ENCODE measurements around the gene FOXA3.
A peak's percentile ranks its signal among the peaks of the same experiment; 100 is the strongest.

The FOXA3 gene

DNA sequence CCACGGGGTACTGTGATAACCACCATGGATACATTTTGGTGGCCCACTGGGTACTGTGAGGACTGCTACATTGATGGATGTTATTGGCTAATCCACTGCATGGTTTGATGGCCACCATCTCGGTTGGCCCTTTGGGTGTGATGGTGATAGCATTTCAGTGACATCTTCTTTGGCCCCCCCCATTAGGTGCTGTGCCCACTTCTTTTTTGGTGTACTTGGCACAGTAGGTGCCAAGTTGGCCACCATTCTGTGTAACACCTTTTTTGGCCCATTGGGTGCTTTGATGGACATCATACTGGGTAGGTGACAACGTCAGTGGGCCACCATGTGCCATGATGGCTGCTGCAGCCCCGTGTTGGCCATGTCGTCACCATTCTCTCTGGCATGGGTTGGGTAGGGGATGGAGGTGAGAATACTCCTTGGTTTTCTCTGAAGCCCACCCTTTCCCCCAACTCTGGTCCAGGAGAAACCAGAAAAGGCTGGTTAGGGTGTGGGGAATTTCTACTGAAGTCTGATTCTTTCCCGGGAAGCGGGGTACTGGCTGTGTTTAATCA lies 9.2 kb downstream of the FOXA3 start:
- no peak for DNase-seq (ENCODE audit: low read depth, low spot score)

- no peak for DNase-seq (ENCODE audit: low read depth, low spot score)
These were observed 10.5 kb downstream of the FOXA3 start for GRCh38 chr19:45874620-45874966.

DNA sequence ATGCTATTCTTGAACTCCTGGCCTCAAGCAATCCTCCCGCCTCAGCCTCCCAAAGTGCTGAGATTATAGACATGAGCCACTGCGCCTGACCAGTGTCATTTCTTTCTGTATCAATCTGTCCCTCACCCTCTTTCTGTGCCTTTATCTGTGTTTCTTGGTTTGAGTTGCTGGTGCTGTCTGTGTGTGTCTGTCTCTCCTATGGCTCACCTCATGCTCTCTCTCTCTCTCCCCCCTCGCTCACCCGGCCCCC lies 12.0 kb downstream of the FOXA3 start:
- no peak for DNase-seq (ENCODE audit: low read depth, low spot score)

GRCh38 chr19:45876411-45877197 lies 12.5 kb downstream of the FOXA3 start:
- peak; percentile 78 for DNase-seq (ENCODE audit: low read depth, low spot score)

DNA sequence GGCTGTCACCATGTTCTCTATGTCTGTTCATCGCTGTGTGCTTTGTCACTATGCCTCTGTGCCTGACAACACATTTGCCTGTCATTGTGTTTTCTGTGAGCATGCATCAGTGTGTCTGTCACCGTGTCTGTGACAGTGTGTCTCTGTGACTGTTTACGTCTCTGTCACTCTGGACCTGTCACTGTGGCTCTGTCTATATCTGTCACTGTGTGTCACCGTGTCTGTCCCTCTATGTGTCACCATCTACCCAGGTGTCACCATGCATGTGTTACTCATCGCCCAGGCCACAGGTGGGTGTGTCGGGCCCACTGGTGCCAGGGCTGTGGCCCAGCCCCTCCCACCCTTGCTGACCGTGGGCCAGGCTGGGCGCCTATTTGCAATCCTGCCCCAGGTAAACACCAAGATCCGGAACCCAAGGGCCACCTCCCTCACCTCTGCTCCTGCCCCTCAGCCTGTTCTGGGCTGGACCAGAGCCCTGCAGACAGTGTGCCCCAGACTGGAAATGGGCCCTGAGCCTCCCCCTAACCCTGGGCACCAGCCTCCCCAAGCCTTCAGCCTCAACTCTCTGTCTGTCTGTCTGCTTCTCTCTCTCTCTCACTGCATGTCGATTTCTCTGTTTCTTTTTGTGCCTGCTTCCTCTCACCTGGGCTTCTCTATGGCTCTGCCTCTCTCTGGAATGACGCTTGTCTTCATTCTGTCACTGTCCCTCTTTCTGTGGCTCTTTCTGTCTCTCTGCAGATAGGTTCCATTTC lies 14.1 kb downstream of the FOXA3 start:
- DNase-seq (ENCODE audit: low read depth, low spot score) = no peak

GRCh38 chr19:45879055-45879454 lies 14.9 kb downstream of the FOXA3 start:
- no peak for DNase-seq (ENCODE audit: low read depth, low spot score)

GRCh38 chr19:45879971-45880370 lies 15.8 kb downstream of the FOXA3 start:
- no peak for DNase-seq (ENCODE audit: low read depth, low spot score)

DNA sequence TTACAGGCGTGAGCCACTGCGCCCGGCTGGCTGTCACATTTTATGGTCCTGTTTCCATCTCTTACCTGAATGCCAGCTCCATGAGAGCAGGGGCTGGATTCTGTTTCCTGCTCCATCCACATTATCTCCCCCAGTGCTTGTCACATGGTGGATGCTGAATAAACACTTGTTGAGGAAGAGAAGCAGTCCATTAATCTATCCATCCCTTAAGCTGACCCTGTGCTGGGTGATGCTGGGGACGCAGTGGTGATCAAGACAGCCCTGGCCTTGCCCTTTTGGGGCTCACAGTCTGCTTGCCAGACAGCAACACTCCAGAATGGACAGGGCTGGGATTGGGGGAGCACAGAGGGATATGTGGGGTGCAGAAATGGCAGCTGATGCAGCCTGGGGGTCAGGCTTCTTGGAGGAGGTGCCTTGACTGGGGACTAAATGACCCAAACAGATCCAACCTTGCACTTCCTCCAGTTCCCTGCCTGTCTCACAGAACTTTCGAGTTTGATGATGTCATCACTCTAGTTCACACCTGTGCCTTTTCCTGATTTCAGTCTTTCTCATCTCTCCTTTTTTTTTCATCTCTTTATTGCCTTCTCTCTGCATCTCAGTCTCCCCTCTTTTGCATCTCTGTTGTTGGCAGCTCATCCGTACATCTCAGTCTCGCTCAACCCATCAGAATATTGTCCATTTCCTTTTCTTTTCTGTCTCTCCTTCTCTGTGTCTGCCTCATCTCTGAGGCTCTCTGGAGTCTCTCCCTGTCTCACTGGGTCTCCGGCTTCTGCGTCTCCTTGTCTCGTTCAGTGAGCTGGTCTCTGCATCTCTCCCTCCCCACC lies 17.2 kb downstream of the FOXA3 start:
- no peak for DNase-seq (ENCODE audit: low read depth, low spot score)

DNA sequence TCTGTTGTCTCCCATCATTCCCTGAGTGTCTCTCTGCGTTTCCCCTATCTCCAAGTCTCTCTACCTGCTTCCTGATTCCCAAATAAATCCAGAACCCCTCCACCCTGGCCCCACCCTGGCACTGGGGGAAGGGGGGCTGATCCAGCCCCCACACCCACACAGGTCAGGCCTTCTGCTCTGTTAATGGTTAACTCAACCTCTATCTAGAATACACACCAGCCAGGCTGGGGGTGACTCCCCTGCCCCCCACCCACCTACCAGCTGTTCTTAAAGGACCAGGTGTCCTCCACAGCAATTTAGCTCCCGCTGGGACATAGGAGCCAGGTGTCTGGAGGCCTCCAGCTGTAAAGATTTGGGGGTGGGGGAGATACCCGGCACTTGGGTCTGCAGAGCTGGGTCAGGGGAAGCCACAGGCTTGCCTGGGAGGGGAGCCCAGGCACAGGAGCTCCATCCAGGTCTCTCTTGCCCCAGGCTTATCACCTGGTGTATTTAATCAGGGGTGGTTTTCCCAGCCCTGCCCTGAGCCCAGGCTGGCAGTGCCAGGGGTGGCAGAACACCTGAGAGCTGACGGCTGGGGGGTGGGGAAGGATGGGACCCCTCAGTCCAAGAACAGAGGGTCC lies 17.9 kb downstream of the FOXA3 start:
- DNase-seq (ENCODE audit: low read depth, low spot score) = no peak

DNA sequence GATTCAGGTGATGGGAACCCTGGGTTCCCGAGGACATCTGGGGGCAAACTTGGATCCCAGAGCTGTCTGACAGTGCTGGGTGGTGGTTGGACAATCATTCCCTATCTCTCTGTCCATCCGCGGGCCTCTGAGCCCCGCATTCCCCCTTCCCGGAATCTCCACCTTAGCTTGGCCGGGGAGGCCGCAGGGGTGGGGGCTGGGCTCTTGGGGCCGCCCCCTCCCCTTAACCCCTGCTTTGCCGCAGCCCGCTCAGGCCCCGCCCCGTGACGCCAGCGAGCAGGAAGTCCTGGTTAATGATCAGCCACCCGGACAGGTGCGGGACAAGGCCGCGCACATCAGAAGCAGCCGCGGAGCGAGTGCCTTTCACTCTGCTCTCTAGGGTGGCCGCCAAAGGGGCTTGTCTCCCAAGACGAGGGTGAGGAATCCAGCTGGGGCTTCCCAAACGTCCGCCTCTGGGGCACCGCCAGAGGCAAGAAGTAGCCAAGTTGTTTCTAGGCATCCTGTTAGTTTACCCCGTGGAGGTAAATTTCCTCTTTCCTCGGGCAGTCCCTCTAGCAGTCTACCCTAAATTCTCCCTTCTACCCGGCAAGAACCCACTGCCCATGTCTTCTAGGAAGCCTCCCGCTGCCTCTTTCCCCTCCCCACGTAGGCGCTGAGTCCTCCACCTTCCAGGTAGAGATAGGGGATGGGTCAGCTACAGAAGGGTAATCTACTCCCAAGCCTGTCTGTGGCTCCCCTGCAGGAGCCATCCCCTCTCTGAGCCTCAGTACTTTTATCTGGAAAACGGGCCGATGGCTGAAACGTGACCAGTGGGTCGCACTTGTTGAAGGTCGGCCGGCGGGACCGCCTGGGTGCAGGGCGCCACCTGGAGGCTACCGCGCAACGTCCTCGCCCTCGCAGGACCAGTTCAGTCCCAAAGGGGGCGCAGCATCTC lies 18.8 kb downstream of the FOXA3 start:
- DNase-seq (ENCODE audit: low read depth, low spot score) = peak; percentile 94

GRCh38 chr19:45883586-45883880 lies 19.4 kb downstream of the FOXA3 start:
- no peak for DNase-seq (ENCODE audit: low read depth, low spot score)

DNA sequence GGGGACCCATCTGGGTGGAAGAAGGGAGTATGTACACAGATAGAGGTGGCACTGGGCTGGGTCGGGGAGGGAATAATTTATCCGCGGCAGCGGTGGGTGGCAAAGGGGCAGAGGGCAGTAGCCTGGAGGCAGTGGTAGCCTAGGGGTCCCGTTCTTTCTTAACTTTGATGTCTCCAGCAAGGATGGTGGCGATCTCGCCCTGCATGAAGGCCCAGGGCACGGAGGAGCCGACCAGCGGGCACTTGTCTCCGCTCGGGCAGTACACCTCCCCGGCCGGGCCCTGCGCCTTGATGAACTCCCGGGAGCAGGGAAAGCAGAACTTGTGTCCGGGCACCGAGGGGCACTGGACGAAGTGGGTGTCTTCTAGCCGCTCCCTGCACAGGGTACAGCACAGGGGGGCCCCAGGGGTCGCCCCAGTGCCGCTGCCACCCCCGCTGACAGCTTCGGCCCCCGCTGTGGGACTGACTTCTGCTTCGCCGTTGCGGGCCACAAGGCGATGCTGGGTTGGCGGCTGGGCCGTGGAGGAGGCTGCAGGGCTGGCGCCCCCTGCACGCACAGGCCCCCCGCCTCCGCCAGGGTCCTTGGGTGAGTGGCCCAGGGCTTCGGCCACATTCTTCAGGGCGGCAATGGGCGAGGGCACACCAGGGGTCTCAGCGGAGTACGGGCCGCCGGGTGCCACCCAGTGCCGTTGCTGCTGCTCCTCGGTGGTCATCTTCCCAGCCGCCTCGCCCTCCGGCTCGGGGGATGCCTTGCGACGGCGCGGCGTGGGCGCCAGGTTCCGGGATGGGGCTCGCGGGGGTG lies 20.0 kb downstream of the FOXA3 start:
- DNase-seq (ENCODE audit: low read depth, low spot score) = no peak

- peak; percentile 45 for DNase-seq (ENCODE audit: low read depth, low spot score)
These were observed 20.8 kb downstream of the FOXA3 start for GRCh38 chr19:45884682-45885555.

DNA sequence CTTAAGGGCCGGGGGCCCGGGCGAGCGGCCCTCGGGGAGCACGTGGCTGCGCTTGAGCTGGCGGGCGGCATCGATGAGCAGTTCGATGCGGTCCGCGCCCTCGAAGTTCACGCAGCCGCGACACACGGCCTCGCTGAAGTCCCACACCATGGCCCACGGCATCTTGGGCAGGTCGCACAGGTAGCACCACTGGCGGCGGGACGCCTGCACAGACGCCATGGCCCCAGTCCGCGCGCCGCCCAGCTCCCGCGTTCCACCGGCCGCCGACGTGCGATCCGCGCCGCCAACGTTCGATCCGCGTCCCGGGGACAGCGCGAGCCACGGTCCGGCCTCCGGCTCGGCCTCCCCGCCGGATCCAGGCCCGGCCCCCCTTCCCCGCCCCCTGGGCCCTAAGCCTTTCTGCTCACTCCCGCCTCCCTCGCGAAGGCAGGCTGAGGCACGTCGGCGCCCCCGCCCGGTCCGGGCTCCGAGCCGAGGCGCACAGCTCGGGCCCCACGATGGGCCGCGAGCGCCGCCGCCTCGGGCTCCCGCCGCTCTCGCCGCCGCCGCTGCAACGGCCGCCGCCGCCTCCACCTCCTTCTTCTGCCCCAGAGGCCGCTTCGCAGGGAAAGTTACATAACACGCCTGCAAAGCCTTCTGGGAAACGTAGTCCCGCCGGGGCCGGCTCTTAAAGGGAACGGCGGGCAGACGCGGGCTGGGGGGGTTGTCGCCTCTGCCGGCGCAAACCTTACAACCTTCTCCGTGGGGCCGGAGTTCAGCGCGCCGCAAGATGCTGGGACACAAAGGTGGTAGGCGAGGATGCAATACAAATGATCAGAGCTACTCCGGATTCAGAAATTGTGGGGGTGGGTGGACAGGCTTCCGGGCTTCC lies 21.7 kb downstream of the FOXA3 start, which contains the start of gene IRF2BP1:
TSS of gene IRF2BP1 (minus strand) at position 586 of the 871 bp plus-strand sequence. CDS start at position 219, 367 bp downstream.
- peak; percentile 97 for DNase-seq (ENCODE audit: low read depth, low spot score)

DNA sequence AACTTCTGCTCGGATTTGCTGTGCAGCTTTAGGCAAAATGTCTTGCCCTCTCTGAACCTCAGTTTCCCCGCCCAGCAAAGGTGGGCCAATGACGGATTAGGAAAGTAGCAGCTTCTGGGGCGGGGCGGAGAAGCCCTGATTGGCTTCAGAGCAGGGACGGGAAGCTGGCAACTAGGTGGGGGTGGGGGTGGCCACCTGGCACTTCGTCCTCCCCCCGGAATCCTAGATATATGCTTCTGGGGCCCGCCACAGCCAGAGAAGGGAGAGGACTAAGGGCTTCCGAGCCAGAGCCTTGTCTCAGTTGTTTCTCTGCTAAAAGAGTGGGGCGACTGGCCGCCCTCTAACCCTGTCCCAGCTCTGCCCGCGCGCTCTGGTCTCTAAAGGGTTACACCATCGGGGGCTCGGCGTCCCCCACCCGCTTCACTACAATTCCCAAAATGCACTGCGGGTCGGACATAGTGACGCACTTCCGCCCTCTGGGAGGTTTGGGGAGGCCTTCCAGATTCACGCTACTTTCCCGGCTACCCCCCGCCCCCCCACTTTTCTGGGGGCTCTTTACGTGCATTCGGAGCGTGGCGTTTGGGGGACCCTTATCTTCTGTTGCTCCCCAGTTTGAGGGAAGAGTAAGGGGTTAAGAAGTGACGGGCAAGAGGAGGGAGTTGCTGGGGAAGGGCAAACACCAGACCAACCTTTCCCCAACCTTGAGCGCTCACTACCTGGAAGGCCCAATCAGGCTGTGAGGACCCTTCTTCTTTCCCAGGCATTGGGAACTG lies 22.5 kb downstream of the FOXA3 start:
- DNase-seq (ENCODE audit: low read depth, low spot score) = peak; percentile 97

- no peak for DNase-seq (ENCODE audit: low read depth, low spot score)
These were observed 23.1 kb downstream of the FOXA3 start for GRCh38 chr19:45887200-45887710.
